Testis (tissue), 2 donors: ENCODE measurements around the gene ABCG1.

Experiments
- POLR2A ChIP-seq: fragments of 450-650 bp; IDR thresholded peaks from one replicate; pipeline ENCODE4 v1.6.1; 2017; ENCODE audit warnings: antibody characterized with exemption, mild to moderate bottlenecking, moderate library complexity
- TF ChIP-seq, protein P1 (sequence below), 3 experiments: fragments of 450-650 bp in 2 of 3; fragments of 200-600 bp in 1 of 3; sonication (generic) in 1 of 3; IDR thresholded peaks; one replicate each; pipeline ENCODE4 v1.5.1; 2016 to 2019; ENCODE audit warnings: antibody characterized with exemption in 3 of 3, mild to moderate bottlenecking in 2 of 3, moderate library complexity in 1 of 3

DNA sequence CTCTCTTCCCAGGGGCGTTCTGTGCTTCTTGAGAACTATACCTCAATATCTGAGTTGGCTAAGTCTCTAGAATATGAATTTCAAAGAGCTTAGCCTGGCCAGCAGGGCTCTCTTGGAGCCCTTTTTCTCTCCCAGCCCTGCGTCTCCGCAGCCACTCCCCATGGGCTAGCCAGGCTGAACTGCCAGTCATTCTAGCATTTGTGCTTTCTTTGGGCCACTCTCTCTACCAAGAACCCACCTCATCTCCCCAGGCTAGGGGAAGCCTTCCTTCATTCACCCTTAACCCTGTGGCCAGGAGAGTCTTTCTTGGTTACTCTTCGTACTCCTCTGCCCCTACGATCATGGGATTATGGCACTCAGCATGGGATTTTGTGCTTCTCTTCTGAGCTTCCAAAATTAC is 18.2 kb downstream of the ABCG1 start:
- TF ChIP-seq, protein P1, sequence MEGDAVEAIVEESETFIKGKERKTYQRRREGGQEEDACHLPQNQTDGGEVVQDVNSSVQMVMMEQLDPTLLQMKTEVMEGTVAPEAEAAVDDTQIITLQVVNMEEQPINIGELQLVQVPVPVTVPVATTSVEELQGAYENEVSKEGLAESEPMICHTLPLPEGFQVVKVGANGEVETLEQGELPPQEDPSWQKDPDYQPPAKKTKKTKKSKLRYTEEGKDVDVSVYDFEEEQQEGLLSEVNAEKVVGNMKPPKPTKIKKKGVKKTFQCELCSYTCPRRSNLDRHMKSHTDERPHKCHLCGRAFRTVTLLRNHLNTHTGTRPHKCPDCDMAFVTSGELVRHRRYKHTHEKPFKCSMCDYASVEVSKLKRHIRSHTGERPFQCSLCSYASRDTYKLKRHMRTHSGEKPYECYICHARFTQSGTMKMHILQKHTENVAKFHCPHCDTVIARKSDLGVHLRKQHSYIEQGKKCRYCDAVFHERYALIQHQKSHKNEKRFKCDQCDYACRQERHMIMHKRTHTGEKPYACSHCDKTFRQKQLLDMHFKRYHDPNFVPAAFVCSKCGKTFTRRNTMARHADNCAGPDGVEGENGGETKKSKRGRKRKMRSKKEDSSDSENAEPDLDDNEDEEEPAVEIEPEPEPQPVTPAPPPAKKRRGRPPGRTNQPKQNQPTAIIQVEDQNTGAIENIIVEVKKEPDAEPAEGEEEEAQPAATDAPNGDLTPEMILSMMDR (IDR thresholded peaks at IDR 0.05), result no peak
- no peak for TF ChIP-seq POLR2A
